BE2C (cell line): ENCODE measurements around the gene SPEF1.
A peak's percentile ranks its signal among the peaks of the same experiment; 100 is the strongest.

Experiments used
- DNase-seq: peaks from one replicate; pipeline ENCODE4 v3.0.0-alpha.2; 2020
- H3K27me3 ChIP-seq: fragments of 250-450 bp; sonication (Bioruptor Pico); 2 replicates; pipeline ENCODE4 v1.5.1; 2020; ENCODE audit warnings: mild to moderate bottlenecking
- H3K36me3 ChIP-seq: fragments of 250-450 bp; sonication (Bioruptor Pico); 2 replicates; pipeline ENCODE4 v1.5.1; 2020; ENCODE audit warnings: mild to moderate bottlenecking
- H3K4me1 ChIP-seq: fragments of 250-450 bp; sonication (Bioruptor Pico); 2 replicates; pipeline ENCODE4 v1.5.1; 2020
- H3K4me3 ChIP-seq: 2 replicates; pipeline ENCODE4 v1.5.1; 2011; ENCODE audit warnings: low read depth, low read length
- H3K9me3 ChIP-seq: fragments of 250-450 bp; sonication (Bioruptor Pico); 2 replicates; pipeline ENCODE4 v1.5.1; 2020
- CTCF ChIP-seq: IDR thresholded peaks from 2 replicates; pipeline ENCODE4 v1.5.1; 2012; ENCODE audit warnings: mild to moderate bottlenecking, low read depth, low read length

SPEF1 gene

GRCh38 chr20:3783068-3783489 is 1.8 kb upstream of the SPEF1 start:
- Histone ChIP-seq H3K4me3 (no peak overlapping the region), H3K9me3 (no peaks in the 10 kb centered on the region), H3K36me3 (peaks cover 9% of the 10 kb centered on the region), H3K4me1 (no peaks in the 10 kb centered on the region; the same call in 1 of the 2 replicates), H3K27me3 (peaks cover 3% of the 10 kb centered on the region)
- DNase-seq = no peak
- TF ChIP-seq CTCF = no peak

GRCh38 chr20:3782597-3782996 is 1.3 kb upstream of the SPEF1 start:
- H3K4me3 ChIP-seq = no peak overlapping the region
- H3K9me3 ChIP-seq = no peaks in the 10 kb centered on the region
- TF ChIP-seq CTCF = no peak
- H3K36me3 ChIP-seq = peaks cover 9% of the 10 kb centered on the region
- peaks cover 6% of the 10 kb centered on the region for H3K27me3 ChIP-seq
- no peak for DNase-seq
- no peaks in the 10 kb centered on the region; the same call in 1 of the 2 replicates for H3K4me1 ChIP-seq

GRCh38 chr20:3778976-3779375 is 2.3 kb downstream of the SPEF1 start:
- Histone ChIP-seq H3K27me3 (peaks cover 7% of the 10 kb centered on the region), H3K4me1 (no peaks in the 10 kb centered on the region), H3K9me3 (no peaks in the 10 kb centered on the region), H3K36me3 (no peaks in the 10 kb centered on the region; the same call in 1 of the 2 replicates), H3K4me3 (no peak overlapping the region)
- no peak for TF ChIP-seq CTCF
- DNase-seq = no peak

DNA sequence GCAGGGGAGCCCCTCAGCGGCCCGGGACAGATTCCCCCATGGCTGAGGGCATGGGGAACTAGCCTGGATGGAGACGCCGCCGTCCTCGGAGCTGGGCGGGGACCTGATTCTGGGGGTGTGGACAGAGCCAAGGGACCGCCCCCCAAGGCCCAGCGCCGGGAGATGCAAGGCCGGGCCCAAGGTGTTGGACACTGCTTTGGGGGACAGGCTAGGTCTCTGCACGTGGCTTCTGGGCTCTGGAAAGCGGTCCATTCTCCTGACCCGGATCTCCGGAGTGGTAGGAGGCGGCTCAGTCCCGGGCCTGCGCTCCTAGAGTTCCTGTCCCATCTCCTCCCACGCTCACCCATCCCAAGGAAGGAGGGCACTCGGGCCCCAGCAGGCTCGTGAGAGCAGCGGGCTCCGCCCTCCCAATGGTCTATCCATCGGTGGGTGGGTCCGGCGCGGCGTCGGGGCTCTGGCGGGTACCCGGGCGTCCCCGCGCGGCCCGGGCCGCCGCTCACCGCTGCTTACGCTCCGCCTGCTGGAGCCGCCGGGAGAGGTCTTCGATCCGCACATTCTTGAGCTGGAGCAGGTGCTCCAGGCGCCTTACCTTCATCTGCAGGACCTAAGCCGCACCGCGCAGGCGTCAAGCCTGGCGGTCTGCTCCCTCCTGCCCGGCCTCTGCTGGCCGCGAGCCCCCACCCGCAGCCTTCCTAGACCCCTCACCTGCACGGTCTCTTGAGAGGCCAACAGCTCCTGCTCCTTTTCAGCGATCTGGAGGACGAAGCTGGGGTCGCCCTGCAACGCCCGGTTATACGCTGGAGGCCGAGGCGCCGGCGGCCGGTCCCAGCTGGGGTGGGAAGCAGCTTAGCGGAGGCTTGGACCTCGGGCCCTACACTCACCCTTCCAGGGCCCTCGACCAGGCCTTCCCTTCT is 3.3 kb downstream of the SPEF1 start:
- Histone ChIP-seq H3K36me3 (no peaks in the 10 kb centered on the region), H3K4me1 (no peaks in the 10 kb centered on the region), H3K9me3 (no peaks in the 10 kb centered on the region), H3K4me3 (peak overlapping the region; percentile 60), H3K27me3 (peaks cover 7% of the 10 kb centered on the region)
- TF ChIP-seq CTCF = no peak
- DNase-seq = peak; percentile 67

DNA sequence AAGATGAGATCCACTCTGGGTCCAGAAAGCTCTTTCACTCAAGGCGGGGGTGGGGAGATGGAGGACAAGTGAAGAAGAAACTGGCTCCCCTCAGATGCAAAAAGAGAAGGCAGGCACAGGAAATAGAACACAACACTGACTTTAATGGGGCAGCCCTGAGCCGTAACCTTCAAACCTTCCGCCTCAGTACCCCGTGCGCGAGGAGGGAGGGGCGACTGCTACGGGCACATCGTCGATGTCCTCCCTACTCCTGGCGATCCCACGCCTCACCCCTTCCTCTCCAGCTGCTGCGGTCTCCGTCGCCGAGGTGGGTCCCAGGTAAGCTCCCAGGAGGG is 3.9 kb downstream of the SPEF1 start:
- H3K4me3 ChIP-seq = peak overlapping the region; percentile 60
- TF ChIP-seq CTCF = no peak
- H3K4me1 ChIP-seq = no peaks in the 10 kb centered on the region
- DNase-seq = no peak
- H3K36me3 ChIP-seq = no peaks in the 10 kb centered on the region
- H3K27me3 ChIP-seq = peaks cover 7% of the 10 kb centered on the region
- no peaks in the 10 kb centered on the region for H3K9me3 ChIP-seq

- H3K36me3 ChIP-seq = no peaks in the 10 kb centered on the region
- H3K4me3 ChIP-seq = no peak overlapping the region
- no peaks in the 10 kb centered on the region for H3K4me1 ChIP-seq
- no peak for TF ChIP-seq CTCF
- H3K9me3 ChIP-seq = no peaks in the 10 kb centered on the region
- H3K27me3 ChIP-seq = peaks cover 7% of the 10 kb centered on the region
- no peak for DNase-seq
Observed at GRCh38 chr20:3775457-3776108, 5.7 kb downstream of the SPEF1 start.
